ENCODE data around the gene AS3MT.

AS3MT gene

GRCh38 chr10:102856758-102857424 lies 12.4 kb upstream of the AS3MT start:
- no peak for TF ChIP-seq CTCF (IDR thresholded peaks at IDR 0.05)
- DNase-seq: no peak
- Mint-ChIP-seq H3K9me3 (no peaks in the 10 kb centered on the region), H3K4me3 (no peak overlapping the region), H3K4me1 (peaks cover 20% of the 10 kb centered on the region), H3K27me3 (ENCODE audit: low read depth, poor library complexity) (no peaks in the 10 kb centered on the region), H3K27ac (no peak overlapping the region), H3K36me3 (ENCODE audit: low read depth) (peaks cover 9% of the 10 kb centered on the region)

DNA sequence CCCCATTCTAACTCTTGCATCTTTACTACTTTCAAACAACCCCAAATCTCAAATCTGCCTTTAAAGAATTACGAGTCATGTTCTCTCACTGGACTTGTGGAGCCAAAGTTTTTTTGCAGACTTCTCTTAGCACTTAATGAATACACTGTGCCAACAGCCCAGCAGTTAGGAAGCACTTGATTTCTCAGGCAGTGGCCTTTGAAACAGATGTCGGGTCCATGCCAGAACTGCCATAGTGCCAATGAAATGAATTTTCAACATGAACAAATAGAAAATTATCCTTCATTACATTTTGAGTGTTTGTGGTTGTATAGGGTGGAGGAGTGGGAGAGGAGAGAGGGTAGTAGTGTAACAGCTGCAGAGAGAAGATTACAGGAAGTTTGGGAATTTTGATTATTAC lies 9.4 kb upstream of the AS3MT start:
- TF ChIP-seq CTCF (IDR thresholded peaks at IDR 0.05): no peak
- Mint-ChIP-seq H3K9me3 (no peaks in the 10 kb centered on the region), H3K27me3 (ENCODE audit: low read depth, poor library complexity) (no peaks in the 10 kb centered on the region), H3K4me1 (peaks cover 11% of the 10 kb centered on the region), H3K36me3 (ENCODE audit: low read depth) (peaks cover 17% of the 10 kb centered on the region), H3K4me3 (no peak overlapping the region), H3K27ac (peak overlapping the region; percentile 34)
- DNase-seq: no peak

DNA sequence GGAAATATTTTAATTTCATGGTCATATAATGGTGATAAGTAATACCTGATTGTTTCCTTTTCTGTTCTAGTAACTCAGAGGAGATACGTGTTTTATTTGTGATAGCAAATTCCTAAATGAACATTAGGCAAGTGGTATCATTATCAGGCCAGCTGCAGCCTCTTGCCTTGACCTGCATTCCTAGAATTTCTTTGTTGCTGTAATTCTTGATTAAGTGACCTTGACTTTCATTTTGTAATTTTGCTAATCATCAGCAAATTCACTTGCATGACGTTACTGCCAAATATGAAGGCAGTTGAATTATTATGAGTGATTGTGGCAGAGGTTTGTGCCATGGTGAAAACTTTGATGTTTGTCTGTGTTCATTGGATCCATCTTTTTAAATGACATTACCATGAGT lies 5.6 kb upstream of the AS3MT start:
- Mint-ChIP-seq H3K27ac (no peak overlapping the region), H3K9me3 (no peaks in the 10 kb centered on the region), H3K4me1 (peaks cover 7% of the 10 kb centered on the region), H3K27me3 (ENCODE audit: low read depth, poor library complexity) (peaks cover 4% of the 10 kb centered on the region), H3K4me3 (no peak overlapping the region), H3K36me3 (ENCODE audit: low read depth) (peaks cover 21% of the 10 kb centered on the region)
- no peak for DNase-seq
- TF ChIP-seq CTCF (IDR thresholded peaks at IDR 0.05): no peak

DNA sequence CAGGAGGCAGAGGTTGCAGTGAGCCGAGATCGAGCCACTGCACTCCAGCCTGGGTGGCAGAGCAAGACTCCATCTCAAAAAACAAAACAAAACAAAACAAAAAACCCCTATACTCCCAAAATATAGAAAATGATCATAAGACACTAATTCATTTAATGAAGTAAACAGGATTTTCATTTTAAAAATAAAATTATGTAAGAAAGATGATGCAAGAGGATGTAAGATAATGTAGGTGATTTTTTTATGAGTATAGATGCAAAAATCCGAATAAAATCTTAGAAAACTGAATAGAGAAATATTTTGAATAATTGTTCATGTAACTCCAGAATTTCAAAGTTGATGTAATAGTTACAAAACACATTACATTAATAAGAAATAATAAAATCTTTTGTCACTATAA lies 3.6 kb upstream of the AS3MT start:
- Mint-ChIP-seq H3K27me3 (ENCODE audit: low read depth, poor library complexity) (peaks cover 4% of the 10 kb centered on the region), H3K4me3 (no peak overlapping the region), H3K9me3 (no peaks in the 10 kb centered on the region), H3K4me1 (peaks cover 17% of the 10 kb centered on the region), H3K36me3 (ENCODE audit: low read depth) (peaks cover 12% of the 10 kb centered on the region), H3K27ac (no peak overlapping the region)
- no peak for DNase-seq
- no peak for TF ChIP-seq CTCF (IDR thresholded peaks at IDR 0.05)

DNA sequence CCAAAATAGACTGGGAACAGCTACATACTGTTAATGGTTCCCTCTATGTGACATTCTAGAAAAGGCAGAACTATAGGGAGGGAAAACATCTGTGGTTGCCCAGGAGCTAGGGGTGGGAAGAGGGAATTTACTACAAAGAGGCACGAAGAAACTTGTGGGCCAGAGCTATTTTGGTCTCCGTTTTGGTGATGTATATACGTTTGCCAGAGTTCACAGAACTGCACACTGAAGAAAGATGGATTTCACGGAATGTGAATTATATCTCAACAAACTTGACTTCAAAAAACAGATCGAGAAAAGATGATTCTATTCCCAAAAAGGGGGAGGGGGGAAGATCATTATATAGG lies 386 bp upstream of the AS3MT start:
- Mint-ChIP-seq H3K9me3 (no peaks in the 10 kb centered on the region), H3K27ac (peak overlapping the region; percentile 88), H3K4me1 (peaks cover 21% of the 10 kb centered on the region), H3K36me3 (ENCODE audit: low read depth) (peaks cover 15% of the 10 kb centered on the region), H3K27me3 (ENCODE audit: low read depth, poor library complexity) (peaks cover 7% of the 10 kb centered on the region), H3K4me3 (peak overlapping the region; percentile 81)
- no peak for TF ChIP-seq CTCF (IDR thresholded peaks at IDR 0.05)
- DNase-seq: no peak

DNA sequence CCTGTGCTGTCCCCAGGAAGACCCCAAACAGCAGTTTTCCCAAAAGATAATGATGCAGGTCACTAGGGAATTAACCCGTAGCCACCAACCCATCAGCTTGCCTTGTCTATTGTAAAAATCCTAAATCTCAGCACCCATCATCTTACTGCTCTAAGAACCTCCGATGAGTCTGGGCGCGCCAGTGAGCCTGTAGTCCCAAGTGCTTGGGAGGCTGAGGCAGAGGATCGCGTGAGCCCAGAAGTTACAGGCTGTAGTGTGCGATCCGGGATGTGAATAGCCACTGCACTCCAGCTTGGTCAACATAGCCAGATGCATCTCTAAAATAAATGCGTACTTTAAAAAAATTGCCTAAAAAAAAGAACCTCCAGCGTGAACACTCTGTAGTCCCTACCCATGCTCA lies 951 bp downstream of the AS3MT start:
- Mint-ChIP-seq H3K36me3 (ENCODE audit: low read depth) (peaks cover 19% of the 10 kb centered on the region), H3K27me3 (ENCODE audit: low read depth, poor library complexity) (peaks cover 7% of the 10 kb centered on the region), H3K27ac (peak overlapping the region; percentile 97), H3K9me3 (no peaks in the 10 kb centered on the region), H3K4me3 (peak overlapping the region; percentile 81), H3K4me1 (peaks cover 21% of the 10 kb centered on the region)
- no peak for DNase-seq
- no peak for TF ChIP-seq CTCF (IDR thresholded peaks at IDR 0.05)
